ENCODE results near the gene NAALAD2.
"Not testable (repeated sequence)": the region's sequence is repeated elsewhere in the genome, so short reads cannot be mapped to it uniquely, and the experiment has no call there.

The NAALAD2 gene

DNA sequence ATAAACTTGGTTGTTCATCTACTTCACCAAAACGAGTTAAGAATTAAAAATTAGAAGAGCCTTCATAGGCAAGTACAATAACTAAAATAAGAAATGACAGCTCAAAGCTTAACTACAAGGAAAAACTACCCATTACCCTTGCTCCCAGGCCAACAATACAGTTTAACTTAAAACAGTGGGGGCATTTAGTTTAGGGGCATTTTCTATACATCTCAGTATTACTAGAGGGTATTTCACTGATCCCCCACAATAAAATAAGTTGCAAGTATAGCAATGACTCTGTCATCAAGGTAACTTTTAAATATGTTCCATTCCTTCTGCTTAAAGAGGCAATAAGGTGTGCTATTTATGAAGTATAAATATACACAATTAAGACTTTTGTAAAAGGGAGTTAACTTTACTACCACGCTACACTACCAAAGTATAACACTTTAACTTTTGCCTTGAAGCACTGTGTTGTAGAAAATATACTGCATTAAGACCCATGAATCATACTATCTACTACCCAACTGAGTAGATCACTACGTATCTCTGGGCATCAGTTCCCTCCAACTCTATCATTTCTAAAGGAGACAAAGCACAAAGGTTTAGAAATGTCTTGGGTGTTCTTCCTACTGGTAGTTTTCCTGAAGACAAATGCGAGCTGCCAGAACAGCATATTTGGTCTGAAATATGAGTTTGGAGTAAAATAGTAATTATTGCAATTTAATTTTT is 58.6 kb downstream of the NAALAD2 start:
- no peak for DNase-seq

DNA sequence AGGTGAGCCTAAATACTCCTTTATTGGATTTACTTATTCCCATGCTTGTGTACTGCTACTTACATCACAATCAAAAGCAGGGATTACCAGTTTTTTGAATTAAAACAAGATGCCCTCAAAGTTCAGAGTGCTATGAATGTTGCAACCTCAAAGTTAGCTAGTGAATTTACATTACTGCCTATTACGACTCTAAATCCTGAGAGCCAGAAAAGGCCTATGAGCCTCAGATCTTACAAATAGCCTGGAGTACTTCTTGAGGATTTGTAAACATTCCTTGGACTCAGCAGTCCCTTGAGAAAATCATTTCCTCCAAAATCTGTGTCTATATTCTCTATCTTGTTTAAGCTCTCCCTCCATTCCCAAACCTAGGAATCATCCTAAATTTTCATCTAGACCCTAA is 62.9 kb downstream of the NAALAD2 start:
- DNase-seq, result no peak

DNA sequence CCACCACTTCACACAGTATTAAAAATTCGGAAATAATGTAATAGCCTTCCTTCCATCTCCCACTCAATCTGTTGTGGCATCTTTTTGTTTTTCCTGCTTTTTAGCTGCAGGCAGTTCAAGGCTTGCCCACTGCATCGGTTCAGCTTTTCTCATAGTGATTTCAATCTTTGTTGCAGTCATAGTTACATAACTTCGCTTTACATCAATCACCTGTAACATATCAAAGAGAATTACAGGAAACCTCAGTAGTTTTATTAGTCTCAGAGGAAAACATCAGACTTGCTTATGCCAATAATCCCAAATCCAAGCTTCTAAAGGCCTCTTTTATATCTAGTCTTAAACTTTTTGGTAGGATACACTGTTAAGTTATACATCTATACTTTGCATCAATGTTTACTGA is 67.9 kb downstream of the NAALAD2 start:
- no peak for DNase-seq

DNA sequence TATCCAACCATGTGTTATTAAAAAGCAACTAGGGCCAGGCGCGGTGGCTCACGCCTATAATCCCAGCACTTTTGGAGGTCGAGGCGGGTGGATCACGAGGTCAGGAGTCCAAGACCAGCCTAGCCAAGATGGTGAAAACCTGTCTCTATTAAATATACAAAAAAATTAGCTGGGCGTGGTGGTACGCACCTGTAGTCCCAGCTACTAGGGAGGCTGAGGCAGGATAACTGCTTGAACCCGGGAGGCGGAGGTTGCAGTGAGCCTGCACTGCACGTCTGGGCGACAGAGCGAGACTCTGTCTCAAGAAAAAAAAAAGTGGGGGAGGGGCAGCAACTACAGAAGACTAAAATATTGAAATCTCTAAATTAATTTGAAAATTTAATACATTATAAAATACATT is 69.9 kb downstream of the NAALAD2 start:
- no peak for DNase-seq

DNA sequence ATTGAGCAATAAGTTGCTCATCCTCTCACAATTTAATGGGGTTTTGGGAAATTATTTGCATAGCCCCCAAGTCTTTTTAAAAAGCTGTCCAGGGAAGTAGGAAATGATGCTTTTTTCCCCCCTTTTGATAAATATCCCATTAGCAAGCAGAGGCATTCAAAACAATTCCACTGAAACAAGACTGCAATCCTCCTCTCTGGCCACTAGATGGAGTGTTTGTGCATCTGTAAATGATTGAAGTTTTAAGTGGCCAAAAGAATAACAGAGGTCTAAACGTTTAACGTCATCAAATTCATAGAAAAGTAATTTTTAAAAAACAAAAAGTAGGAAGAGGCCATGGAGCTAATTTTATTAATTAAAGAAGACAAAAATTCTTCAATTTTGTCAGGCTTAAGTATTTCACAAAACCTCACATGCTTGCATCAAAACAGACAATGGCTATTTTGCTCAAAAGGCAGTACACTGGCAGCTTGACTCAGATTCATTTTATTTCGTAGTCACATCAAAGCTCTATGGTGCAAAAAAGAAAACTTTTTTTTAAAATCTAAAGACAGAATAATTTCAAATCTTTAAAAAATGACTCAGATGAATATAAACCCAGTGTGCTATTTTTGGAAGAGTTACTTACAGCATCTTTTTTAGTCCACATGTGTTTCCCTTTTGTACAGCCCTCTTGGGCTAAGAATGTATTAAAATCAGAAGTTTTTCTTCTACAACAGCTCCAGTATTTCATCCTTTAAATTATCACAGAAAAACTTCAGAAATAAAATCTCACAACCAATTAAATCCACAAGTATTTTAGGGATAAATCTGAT is 70.6 kb downstream of the NAALAD2 start:
- DNase-seq, result no peak

DNA sequence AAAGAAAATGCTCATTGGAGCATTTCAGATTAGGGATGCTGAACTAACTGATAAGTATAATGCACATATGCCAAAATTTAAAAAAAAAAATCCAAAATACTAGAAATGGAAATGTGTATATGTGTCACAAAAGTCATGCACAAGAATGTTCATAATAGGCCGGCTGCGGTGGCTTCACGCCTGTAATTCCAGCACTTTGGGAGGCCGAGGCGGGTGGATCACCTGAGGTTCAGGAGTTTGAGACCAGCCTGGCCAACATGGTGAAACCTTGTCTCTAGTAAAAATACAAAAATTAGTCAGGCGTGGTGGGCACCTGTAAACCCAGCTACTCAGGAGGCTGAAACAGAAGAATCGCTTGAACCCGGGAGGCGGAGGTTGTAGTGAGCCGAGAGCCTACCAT is 73.5 kb downstream of the NAALAD2 start:
- not testable (repeated sequence) for DNase-seq

DNA sequence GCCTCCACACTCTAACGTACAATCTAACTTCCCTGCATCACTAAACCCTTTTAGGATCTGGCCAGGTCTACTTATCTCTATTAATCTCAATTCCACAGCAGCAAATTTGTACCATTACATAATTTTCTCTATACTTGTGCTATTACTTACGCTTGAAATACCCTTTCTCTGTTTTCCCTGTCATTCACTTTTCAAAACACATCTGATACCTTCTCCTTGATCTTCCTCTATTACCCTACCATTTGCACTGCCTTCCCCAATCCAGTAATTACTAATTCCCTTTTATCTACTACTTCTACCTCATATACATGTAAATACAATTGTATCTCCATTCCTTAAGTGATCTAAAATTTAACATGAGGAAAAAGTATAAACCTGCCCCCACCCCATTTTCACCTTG is 74.4 kb downstream of the NAALAD2 start:
- DNase-seq, result no peak

DNA sequence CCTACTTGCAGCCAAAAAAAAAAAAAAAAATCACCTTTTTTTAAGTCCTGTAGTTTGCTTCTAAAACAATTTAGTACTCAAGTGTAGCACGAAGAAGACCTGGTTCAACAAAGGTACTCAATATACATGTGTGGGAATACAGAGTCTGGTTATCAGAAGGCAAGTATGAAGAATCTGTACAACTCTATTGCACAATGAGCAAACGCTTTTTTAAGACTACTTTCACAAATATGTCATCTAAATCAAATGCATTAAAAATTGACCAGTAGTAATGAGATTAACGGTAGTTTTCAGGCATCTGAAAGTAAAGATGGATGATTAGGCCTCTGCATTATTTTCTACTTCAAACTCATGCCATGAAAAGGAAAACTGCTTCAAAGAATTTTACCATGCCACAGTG is 78.9 kb downstream of the NAALAD2 start:
- no peak for DNase-seq

DNA sequence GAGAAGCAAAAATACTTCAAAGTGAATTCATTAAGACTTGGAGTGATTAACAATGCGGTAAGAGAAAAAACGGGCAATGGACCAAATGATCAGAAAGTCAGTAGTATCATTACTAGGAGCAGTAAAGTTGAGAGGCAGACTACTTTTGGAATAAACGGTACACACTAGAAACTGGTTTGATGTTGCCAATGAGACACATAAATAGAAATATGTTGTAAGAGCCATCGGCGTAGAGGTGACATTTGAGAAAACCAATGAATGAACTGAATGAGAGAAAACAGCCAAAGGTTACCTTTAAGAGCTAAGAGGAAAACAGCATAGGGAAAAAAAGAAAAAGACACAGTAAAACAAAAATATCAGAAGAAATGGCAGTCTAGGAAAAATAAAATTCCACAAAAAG is 82.1 kb downstream of the NAALAD2 start:
- DNase-seq, result no peak

DNA sequence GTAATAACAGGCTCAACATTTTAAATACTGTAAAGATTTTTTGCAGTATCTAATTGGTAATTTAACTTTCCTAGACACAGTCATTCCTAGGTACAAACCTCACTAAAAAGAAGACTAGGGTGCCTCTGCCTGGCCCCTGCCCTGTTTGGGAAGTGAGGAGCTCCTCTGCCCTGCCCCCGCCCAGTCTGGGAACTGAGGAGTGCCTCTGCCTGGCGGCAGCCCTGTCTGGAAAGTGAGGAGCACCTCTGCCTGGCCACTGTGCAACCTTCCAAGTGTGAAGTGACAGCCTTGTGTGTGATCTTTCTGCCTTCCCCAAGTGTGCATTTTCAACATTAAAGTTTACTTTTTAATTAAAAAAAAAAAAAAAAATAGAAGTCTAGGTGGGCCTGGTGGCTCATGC is 84.1 kb downstream of the NAALAD2 start:
- DNase-seq, result no peak

DNA sequence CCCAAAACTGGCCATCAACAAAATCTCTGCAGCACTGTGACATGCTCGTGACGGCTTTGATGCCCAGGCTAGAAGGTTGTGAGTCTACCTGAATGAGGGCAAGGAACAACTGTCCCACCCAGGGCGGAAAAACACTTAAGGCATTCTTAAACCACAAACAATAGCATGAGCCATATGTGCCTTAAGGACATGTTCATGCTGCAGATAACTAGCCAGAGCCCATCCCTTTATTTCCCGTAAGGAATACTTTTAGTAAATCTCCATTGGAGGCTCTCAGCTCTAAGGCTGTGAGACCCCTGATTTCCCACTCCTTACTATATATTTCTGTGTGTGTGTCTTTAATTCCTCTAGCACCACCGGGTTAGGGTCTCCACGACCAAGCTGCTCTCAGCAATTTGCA is 85.0 kb downstream of the NAALAD2 start:
- DNase-seq, result no peak

DNA sequence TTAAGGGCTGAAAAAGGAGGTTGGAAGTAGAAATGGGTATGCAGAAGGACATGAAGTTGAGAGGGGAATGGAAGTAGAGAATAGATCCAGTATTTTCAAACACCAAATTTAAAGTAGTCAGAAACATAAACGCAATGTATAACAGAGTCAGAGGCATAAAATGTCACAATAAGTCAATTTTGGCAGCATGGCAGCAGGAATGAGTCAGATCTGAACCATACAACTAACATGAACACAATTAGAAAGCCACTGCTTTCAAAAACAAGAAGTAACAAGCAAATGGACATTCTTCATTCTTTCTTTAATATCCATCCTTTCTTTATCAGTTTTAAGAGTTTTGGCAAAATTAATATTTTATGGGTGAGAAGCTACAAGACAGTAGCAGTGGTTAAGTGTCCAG is 85.9 kb downstream of the NAALAD2 start:
- DNase-seq, result no peak

DNA sequence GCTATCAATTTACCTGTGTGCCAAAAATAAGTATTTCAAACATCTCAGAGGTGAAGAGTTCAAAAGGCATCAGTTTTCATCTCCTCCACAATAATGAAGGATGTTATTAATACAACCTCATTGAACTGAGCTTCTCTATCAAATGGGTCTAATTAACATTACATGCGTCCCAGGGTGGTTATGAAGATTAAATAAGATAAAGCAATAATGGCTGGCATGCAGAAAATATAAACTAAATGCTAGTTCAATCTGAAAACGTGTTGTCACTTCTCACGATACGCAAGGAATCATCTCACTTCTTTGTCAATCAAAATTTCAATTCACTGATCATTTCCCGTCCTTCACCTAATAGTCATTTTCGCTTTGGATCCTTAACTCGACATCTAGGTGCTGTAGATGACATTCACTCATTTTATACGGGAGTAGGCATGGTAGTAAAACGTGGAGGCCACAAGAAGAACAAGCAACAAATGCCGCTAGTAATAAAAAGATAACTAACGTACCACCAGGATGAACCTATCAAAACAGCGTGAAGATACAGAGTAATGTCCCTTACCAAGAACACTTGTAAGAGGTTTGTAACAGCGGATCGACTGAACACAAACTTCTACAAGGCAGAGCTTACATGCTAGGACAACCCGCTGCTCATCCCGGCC is 87.5 kb downstream of the NAALAD2 start:
- no peak for DNase-seq

DNA sequence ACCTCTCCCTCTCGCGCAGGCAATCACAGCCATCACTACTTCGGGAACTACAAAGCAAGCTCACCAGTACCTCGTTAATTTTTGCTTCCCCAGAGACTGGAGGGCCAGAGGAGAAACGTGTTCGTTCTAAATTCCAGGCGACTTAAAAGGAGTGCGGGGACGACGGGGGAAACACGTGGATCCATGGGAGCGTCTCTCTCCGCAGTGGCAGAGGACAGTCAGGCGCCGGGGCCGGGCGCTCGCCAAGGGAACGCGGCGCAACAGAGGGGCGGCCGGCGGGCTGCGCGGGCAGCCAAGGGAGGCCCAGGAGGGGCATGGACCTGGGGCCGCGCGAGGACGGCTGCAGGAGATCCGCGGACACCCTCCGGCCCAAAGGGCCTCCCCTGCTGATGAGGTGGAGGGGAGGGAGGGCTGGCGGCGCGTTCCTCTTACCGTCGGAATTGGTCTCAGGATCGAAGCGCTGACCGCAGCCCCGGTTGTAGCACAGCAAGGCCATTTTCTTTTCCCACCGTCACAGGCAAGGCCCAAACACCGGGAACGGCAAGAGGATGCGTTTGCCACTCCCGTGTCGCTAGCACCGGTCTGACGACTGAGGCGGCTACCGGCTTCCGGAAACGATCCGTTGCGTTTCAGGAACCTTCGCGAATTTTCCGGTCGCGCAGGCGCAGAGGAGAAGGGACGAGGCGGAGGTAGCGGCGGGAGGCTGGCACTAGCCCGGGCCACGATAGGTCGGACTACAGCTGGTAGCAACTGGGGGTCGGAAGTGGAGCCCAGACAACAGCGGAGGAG is 88.2 kb downstream of the NAALAD2 start, which contains the start of gene CHORDC1:
Gene CHORDC1, minus strand, starts transcription at position 591 of the 789 bp plus-strand sequence. Its CDS starts 95 bp downstream, at position 496.
- DNase-seq, result peak; percentile 90

DNA sequence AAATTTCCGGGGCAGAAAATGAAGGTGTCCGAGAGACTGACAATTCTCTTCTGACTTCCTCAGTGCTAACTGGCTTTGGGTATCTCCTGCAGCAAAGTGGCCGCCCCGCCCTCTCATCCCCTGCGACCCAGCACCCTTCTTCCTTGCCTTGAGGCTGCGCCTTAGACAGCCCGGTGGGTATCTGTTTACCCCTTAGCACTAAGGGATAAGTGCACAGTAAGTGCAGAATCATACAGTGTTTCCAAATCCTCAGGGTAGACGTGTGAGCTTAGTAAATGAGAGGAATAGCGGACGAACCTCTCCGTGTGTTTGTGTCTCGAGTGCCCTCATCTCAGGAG is 88.8 kb downstream of the NAALAD2 start:
- DNase-seq, result no peak

DNA sequence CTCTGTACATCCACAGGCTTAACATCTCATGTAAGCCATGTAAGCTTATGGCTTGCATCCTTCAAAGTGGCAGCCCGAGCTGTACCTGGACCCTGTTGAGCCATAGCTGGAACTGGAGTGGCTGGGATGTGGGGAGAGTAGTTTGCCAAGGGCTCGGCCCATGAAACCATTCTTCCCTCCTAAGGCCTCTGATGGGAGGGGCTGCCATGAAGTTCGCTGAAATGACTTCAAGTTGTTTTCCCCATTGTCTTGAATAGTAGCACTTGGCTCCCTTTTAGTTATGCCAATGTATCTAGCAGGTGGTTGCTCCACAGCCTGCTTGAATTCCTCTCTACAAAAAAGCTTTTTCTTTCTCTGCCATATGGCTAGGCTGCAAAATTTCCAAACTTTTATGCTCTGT is 93.6 kb downstream of the NAALAD2 start:
- DNase-seq, result no peak

DNA sequence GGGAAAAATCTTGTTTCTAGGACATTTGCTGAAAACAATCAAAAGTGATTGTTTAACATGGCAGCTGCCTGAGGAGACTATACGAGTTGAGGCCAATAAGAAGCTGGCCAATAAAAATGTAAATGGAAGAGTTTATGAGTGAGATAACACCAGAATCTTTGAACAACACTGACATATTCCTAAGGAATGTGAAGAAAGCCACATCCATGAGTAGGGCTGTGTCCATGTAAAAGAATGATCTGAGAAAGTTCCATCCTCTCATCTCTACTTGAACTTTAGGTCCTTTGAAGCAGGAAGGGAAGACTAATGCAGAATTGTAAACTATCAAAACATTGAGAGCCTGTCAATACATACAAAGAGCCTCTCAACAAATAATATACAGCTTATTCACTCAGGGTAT is 95.3 kb downstream of the NAALAD2 start:
- DNase-seq, result no peak

DNA sequence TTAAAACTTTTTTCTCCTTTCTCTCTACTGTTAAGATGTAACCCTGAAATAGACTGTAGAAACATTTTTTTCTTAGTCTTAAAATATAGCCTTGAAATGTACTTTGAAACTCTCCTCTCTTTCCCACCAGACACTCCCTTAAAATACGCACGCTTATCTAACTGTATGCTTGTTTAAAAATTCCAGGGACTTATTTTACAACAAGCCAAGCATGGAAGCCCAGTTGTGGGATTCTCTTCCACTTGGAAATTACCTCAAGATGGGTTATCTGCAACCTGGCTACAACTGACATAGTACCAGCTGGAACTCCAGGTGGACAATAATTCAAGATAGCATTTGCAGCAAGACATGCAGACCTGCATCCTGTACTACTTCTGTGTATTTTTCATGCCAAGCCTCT is 100.5 kb downstream of the NAALAD2 start:
- no peak for DNase-seq

DNA sequence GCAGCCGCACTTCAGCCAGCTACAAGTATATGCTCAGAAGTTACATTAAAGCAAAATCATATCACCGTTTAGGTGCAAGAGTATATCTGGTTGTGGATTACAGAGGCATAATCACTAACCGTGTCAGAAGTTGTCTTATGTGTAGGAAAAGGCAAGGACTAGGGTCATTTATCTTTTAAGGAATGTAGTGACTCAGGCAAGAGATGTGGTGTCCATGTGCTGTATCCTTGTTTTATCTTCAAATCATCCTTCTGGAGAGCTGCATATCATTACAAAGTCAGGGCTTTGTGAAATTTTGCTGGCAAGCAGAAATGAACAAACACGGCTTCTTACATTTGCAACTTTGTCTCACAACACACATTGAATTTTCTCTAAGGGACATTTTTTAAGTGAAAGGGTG is 101.1 kb downstream of the NAALAD2 start:
- DNase-seq, result no peak

DNA sequence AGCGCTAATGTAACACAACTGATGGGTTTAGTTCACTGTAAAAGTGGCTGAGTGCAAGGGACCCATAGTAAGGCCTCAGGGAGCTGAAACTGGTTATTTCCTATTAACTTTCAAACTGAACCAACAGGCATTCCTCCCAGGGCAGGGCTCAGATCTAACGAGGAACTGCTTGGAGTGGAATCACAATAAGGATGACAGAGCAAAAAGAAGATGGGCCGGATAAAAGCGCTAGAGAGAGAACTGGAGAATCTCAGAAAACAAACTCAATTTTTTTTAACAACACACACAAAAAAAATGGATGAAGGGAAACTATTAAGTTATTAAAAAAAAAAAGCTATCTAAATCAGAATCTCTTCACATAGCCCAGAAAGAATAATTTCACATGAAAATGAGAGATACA is 102.5 kb downstream of the NAALAD2 start:
- no peak for DNase-seq

DNA sequence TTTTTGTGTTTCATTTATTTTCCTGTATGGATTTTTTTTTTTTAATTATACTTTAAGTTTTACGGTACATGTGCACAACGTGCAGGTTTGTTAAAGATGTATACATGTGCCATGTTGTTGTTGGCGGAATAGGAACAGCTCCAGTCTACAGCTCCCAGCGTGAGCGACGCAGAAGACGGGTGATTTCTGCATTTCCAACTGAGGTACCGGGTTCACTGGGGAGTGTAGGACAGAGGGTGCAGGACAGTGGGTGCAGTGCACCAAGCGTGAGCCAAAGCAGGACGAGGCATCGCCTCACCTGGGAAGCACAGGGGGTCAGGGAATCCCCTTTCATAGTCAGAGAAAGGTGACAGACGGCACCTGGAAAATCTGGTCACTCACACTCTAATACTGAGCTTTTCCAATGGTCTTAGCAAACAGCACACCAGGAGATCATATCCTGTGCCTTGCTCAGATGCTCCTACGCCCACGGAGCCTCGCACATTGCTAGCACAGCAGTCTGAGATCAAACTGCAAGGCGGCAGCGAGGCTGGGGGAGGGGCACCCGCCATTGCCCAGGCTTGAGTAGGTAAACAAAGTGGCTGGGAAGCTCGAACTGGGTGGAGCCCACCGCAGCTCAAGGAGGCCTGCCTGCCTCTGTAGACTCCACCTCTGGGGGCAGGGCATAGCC is 105.6 kb downstream of the NAALAD2 start:
- peak; percentile 57 to 63 for DNase-seq

DNA sequence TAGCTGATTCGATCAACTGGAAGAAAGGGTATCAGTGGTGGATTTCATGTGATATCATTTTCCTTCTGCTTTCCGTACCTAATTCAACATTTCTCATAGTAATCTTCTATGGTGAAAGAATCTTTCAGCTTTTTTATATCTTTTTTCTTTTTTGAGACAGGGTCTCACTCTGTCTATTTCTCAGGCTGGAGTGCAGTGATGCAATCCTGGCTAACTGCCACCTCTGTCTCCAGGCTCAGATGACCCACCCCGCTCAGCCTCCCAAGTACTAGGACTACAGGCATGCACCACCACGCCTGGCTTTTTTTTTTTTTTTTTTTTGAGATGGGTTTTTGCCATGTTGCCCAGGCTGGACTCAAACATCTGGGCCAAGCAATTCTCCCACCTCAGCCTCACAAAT is 107.0 kb downstream of the NAALAD2 start:
- DNase-seq, result no peak

Measured in activated CD4-positive, alpha-beta T cell treated with anti-CD3 and anti-CD28 coated beads for 4 hours (primary cell).